HepG2 (cell line): ENCODE results near the gene FAM50A. TPM values are rescaled to one million over a fixed set of nuclear protein-coding genes. Genes with fewer than 3 reads are reported as not detected.
A peak's percentile ranks its signal among the peaks of the same experiment; 100 is the strongest.

Experiments used
- ATAC-seq: fragments of 200-7000 bp; cut with Tn5 transposase; 3 replicates; pipeline ENCODE4 v1.9.1; 2020; ENCODE audit warnings: mild to moderate bottlenecking, moderate library complexity
- BruUV-seq: library from RNA; stranded (reverse); fragments of 400-500 nt; replicated peaks from 2 replicates; lab custom pipeline; 2021; lab: Mats Ljungman, UMichigan
- CTCF ChIA-PET: fragments of 300-600 bp; formaldehyde crosslinking; extraction: SDS; loops from one replicate; lab custom pipeline; 2021; ENCODE audit warnings: low total read pairs, inconsistent platforms, low intra/inter-chr PET ratio; lab: Yijun Ruan, JAX
- POLR2A ChIA-PET: fragments of 350-600 bp; sonication (Branson Sonifier 250); formaldehyde crosslinking; loops from one replicate; lab custom pipeline; 2020; ENCODE audit warnings: antibody characterized with exemption, inconsistent platforms; lab: Yijun Ruan, JAX
- DNase-seq: peaks from one replicate; pipeline ENCODE4 v3.0.0-alpha.2; 2015; ENCODE audit warnings: low spot score
- FAIRE-seq: peaks from 3 replicates; lab custom pipeline; 2011; peaks lifted over from hg19 to GRCh38; lab: Jason Lieb, UNC
- H2AFZ ChIP-seq: one replicate; pipeline ENCODE4 v1.6.1; 2011; ENCODE audit warnings: low read length, inconsistent platforms
- H3K27ac ChIP-seq: fragments of 300-600 bp; 3 replicates; pipeline ENCODE4 v1.8.0; 2011; ENCODE audit warnings: mixed run types, mild to moderate bottlenecking, mixed read lengths, low read length, inconsistent platforms; ENCODE audit not compliant: insufficient read depth; ENCODE audit errors: extremely low read length
- H3K27me3 ChIP-seq, 2 experiments: fragments of 200-600 bp in 1 of 2; 2 replicates in 1 of 2; 3 replicates in 1 of 2; pipeline versions ENCODE4 v1.6.0 to v1.8.0; 2011; ENCODE audit warnings: low read length in 2 of 2, mild to moderate bottlenecking in 2 of 2, moderate library complexity in 2 of 2, inconsistent platforms in 1 of 2; ENCODE audit not compliant: insufficient read depth in 2 of 2, control insufficient read depth in 1 of 2
- H3K36me3 ChIP-seq, 2 experiments: fragments of 200-600 bp in 1 of 2; replicated peaks in 1 of 2; 2 replicates in 1 of 2; 3 replicates in 1 of 2; pipeline versions ENCODE4 v1.5.1 to v1.8.0; 2011; ENCODE audit warnings: low read length in 2 of 2, inconsistent platforms in 1 of 2; ENCODE audit not compliant: insufficient read depth in 2 of 2, control insufficient read depth in 1 of 2
- H3K4me1 ChIP-seq: 2 replicates; pipeline ENCODE4 v1.5.1; 2012; ENCODE audit warnings: low read length, inconsistent platforms; ENCODE audit not compliant: insufficient read depth
- H3K4me2 ChIP-seq: 2 replicates; pipeline ENCODE4 v1.6.0; 2011; ENCODE audit warnings: low read depth, low read length, inconsistent platforms
- H3K4me3 ChIP-seq, 3 experiments: fragments of 200-600 bp in 1 of 3; sonication (generic), shearing (Covaris generic) in 1 of 3; replicated peaks in 1 of 3; 2 replicates each; pipeline ENCODE4 v1.5.1; 2011 to 2016; ENCODE audit warnings: low read length in 3 of 3, inconsistent platforms in 2 of 3, low read depth in 2 of 3, mild to moderate bottlenecking in 2 of 3, control low read depth in 1 of 3, mixed read lengths in 1 of 3; ENCODE audit not compliant: insufficient read depth in 1 of 3
- H3K79me2 ChIP-seq: one replicate; pipeline ENCODE4 v1.6.1; 2011; ENCODE audit warnings: low read length, inconsistent platforms; ENCODE audit not compliant: insufficient read depth
- H3K9ac ChIP-seq: 2 replicates; pipeline ENCODE4 v1.6.0; 2011; ENCODE audit warnings: mild to moderate bottlenecking, low read depth, low read length, inconsistent platforms; ENCODE audit not compliant: insufficient read depth
- H3K9me3 ChIP-seq: 2 replicates; pipeline ENCODE4 v1.5.1; 2012; ENCODE audit warnings: mild to moderate bottlenecking, low read length
- H4K20me1 ChIP-seq: 2 replicates; pipeline ENCODE4 v1.6.0; 2011; ENCODE audit warnings: inconsistent platforms, mild to moderate bottlenecking, low read length, moderate library complexity; ENCODE audit not compliant: insufficient read depth
- AGO1 ChIP-seq: fragments of 200-400 bp; formaldehyde crosslinking; IDR thresholded peaks from 2 replicates; pipeline ENCODE4 v1.6.1; 2017; ENCODE audit warnings: mild to moderate bottlenecking, low read depth, low read length, moderate library complexity; ENCODE audit not compliant: poor library complexity, severe bottlenecking
- AGO2 ChIP-seq: fragments of 200-400 bp; formaldehyde crosslinking; optimal IDR thresholded peaks from 2 replicates; pipeline ENCODE3; 2017; ENCODE audit warnings: mild to moderate bottlenecking, low read depth, low read length, moderate library complexity
- RBFOX2 ChIP-seq: fragments of 200-400 bp; formaldehyde crosslinking; IDR thresholded peaks from 2 replicates; pipeline ENCODE4 v1.6.1; 2017; ENCODE audit warnings: low read depth, mild to moderate bottlenecking, low read length
- THAP8 ChIP-seq: sonication (generic); formaldehyde crosslinking; IDR thresholded peaks from 2 replicates; pipeline ENCODE4 v1.5.1; 2020; ENCODE audit warnings: missing genetic modification reagents, mild to moderate bottlenecking, borderline replicate concordance
- ZBTB14 ChIP-seq: sonication (generic); formaldehyde crosslinking; IDR thresholded peaks from 2 replicates; pipeline ENCODE4 v1.4.0; 2020; ENCODE audit warnings: missing genetic modification reagents
- ZBTB33 ChIP-seq: sonication (generic); formaldehyde crosslinking; IDR thresholded peaks from 2 replicates; pipeline ENCODE4 v1.4.0; 2020; ENCODE audit warnings: missing genetic modification reagents
- ZBTB38 ChIP-seq: sonication (generic); formaldehyde crosslinking; IDR thresholded peaks from 2 replicates; pipeline ENCODE4 v1.5.1; 2020; ENCODE audit warnings: mild to moderate bottlenecking, missing genetic modification reagents
- ZNF891 ChIP-seq: sonication (generic); formaldehyde crosslinking; IDR thresholded peaks from 2 replicates; pipeline ENCODE4 v1.5.0; 2020; ENCODE audit warnings: mild to moderate bottlenecking, missing genetic modification reagents
- ZSCAN20 ChIP-seq: sonication (generic); formaldehyde crosslinking; IDR thresholded peaks from 2 replicates; pipeline ENCODE4 v1.4.0; 2020; ENCODE audit warnings: missing genetic modification reagents, mild to moderate bottlenecking, borderline replicate concordance
- WGBS: methylation state at CpG from one replicate; pipeline ENCODE4 v1.1.6; 2017; ENCODE audit warnings: low lambda C conversion rate; 5-methylcytosine and 5-hydroxymethylcytosine counted together
- in situ Hi-C: cut with HindIII; loops from 2 replicates; pipeline ENCODE4 v1.10.0; 2017; ENCODE audit warnings: low pct_unique_long_range_greater_than_20kb; ENCODE audit not compliant: extremely low pct_ligation_motif_present
- intact Hi-C: fragments of 100-400 bp; cut with micrococcal nuclease; formaldehyde crosslinking; loops from one replicate; pipeline ENCODE4 v1.10.0; 2022; ENCODE audit not compliant: unreplicated experiment
- polyA plus RNA-seq, 8 experiments: library from polyadenylated mRNA; depleted of rRNA in 3 of 8; stranded (reverse) in 7 of 8; unstranded in 1 of 8; fragments of >200 nt; fragmentation: Illumina TruSeq in 4 of 8; extraction: Trizol in 4 of 8; gene quantifications; 2 replicates each; pipeline versions ENCODE4 v1.2.1 to v1.2.3, GENCODE V29; 2011 to 2016; ENCODE audit warnings: low read depth in 4 of 8, missing spikeins in 1 of 8, mixed read lengths in 1 of 8; ENCODE audit not compliant: insufficient read depth in 1 of 8
- total RNA-seq, 5 experiments: library from RNA; depleted of rRNA; stranded (reverse); fragments of >200 nt; fragmentation: Illumina TruSeq; extraction: Trizol; gene quantifications; 2 replicates each; pipeline ENCODE4 v1.2.3, GENCODE V29; 2016; ENCODE audit warnings: low read depth in 1 of 5

Gene FAM50A
- total and polyA plus RNA-seq, 2 of the 13 experiments (the other 11 are each of a cell fraction or from before 2014, with no cell fraction given), result 30.7 to 40.7 TPM

- no peaks in the 10 kb centered on the region for H3K9me3 ChIP-seq
- FAIRE-seq (no peak), ATAC-seq (peak; percentile 42), DNase-seq (no peak)
- H3K4me3 ChIP-seq, result peak overlapping the region; percentile 54 to 87 (median 72); a peak in 4 of 6 replicates
- intact Hi-C loops, result no loop called here
- peaks cover 14% of the 10 kb centered on the region for H3K79me2 ChIP-seq
- TF ChIP-seq ZBTB14 (CRISPR knock-in tag) (peak; percentile 54; the same call in 1 of the 2 replicates), AGO1 (peak; percentile 7), ZSCAN20 (no peak), ZBTB33 (peak; percentile 54; the same call in 1 of the 2 replicates), THAP8 (CRISPR knock-in tag) (no peak), AGO2 (peak; percentile 55), ZBTB38 (CRISPR knock-in tag) (0 out of 2 replicates have a peak, but pooled peaks have one; percentile 11), ZNF891 (CRISPR knock-in tag) (no peak), RBFOX2 (0 out of 2 replicates have a peak, but pooled peaks have one; percentile 40)
- peaks cover 8% of the 10 kb centered on the region for H3K4me1 ChIP-seq
- no peak overlapping the region for H2AFZ ChIP-seq
- 98% methylated on average over 9 of the region's 78 CpGs for WGBS
- H3K9ac ChIP-seq, result peak overlapping the region; percentile 60; the same call in 1 of the 2 replicates
- no TSS peak for BruUV-seq
- ChIA-PET CTCF (no interaction called here), POLR2A (no interaction called here)
- H3K4me2 ChIP-seq, result no peak overlapping the region
- no peaks in the 10 kb centered on the region; a peak in 3 of 5 replicates for H3K36me3 ChIP-seq
- H4K20me1 ChIP-seq, result no peaks in the 10 kb centered on the region
- H3K27ac ChIP-seq, result peak overlapping the region; percentile 46
- in situ Hi-C loops, result no loop called here
- no peaks in the 10 kb centered on the region for H3K27me3 ChIP-seq
These were observed 7.5 kb upstream of the FAM50A start for GRCh38 chrX:154436374-154436982.
